ENCODE data around the gene TLE4. TPM values are rescaled to one million over a fixed set of nuclear protein-coding genes. Genes with fewer than 3 reads are reported as not detected.
A peak's percentile ranks its signal among the peaks of the same experiment; 100 is the strongest.

The TLE4 gene
- total RNA-seq, 1 donor from 2014 or later = 102 TPM

- no peak overlapping the region for H3K27ac Mint-ChIP-seq (ENCODE audit: unreplicated experiment)
- peaks cover 13% of the 10 kb centered on the region for H3K36me3 Mint-ChIP-seq (ENCODE audit: unreplicated experiment)
- TF ChIP-seq, protein P1, sequence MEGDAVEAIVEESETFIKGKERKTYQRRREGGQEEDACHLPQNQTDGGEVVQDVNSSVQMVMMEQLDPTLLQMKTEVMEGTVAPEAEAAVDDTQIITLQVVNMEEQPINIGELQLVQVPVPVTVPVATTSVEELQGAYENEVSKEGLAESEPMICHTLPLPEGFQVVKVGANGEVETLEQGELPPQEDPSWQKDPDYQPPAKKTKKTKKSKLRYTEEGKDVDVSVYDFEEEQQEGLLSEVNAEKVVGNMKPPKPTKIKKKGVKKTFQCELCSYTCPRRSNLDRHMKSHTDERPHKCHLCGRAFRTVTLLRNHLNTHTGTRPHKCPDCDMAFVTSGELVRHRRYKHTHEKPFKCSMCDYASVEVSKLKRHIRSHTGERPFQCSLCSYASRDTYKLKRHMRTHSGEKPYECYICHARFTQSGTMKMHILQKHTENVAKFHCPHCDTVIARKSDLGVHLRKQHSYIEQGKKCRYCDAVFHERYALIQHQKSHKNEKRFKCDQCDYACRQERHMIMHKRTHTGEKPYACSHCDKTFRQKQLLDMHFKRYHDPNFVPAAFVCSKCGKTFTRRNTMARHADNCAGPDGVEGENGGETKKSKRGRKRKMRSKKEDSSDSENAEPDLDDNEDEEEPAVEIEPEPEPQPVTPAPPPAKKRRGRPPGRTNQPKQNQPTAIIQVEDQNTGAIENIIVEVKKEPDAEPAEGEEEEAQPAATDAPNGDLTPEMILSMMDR (IDR thresholded peaks at IDR 0.05) = no peak
- no peak overlapping the region for H3K4me3 Mint-ChIP-seq (ENCODE audit: unreplicated experiment)
- peaks cover 28% of the 10 kb centered on the region for H3K4me1 Mint-ChIP-seq (ENCODE audit: unreplicated experiment)
- DNase-seq (ENCODE audit: extremely low spot score, unreplicated experiment) = peak; percentile 88
- no peaks in the 10 kb centered on the region for H3K27me3 Mint-ChIP-seq (ENCODE audit: unreplicated experiment)
- no peaks in the 10 kb centered on the region for H3K9me3 Mint-ChIP-seq (ENCODE audit: unreplicated experiment)
These were observed 355 bp downstream of the TLE4 start for GRCh38 chr9:79572032-79572607.

DNA sequence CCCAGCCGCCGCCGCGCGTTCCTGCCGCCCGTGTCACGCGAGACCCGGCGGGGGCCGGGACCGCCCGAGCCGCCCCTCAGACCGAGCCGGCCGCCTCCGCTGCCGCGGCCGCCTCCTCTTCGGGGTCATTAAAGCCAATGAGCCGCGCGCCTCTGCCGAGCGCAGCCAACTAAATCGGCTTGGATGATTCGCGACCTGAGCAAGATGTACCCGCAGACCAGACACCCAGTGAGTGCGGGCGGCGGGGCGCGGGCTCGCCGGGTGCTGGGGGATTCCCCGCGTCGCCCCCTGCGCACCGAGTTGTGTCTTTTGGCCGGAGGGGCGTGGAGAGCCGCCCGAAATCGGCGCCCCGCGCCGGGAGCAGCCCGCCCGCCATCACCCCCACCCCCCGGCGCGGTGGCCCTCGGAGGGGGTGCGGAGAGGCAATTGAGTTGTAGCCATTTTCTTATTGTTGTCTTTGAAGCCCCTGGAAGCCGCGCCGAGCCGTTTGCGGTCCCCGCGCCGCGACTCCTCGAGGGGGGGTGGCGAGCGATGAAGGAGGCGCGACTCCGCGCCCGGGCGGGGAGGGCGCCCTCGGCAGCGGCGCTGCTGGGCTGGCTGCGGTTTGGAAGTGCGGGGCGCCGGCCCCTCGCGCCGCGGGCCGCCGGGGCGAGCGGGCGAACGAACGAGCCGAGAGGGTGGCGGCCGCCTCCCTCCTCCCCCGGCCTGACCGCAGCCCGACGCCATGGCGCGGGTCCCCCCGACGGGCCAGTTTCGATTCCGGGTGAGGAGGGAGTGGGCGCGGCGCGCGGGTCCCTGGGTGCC is 1.0 kb downstream of the TLE4 start:
- peak overlapping the region; percentile 93 for H3K27ac Mint-ChIP-seq (ENCODE audit: unreplicated experiment)
- H3K27me3 Mint-ChIP-seq (ENCODE audit: unreplicated experiment) = no peaks in the 10 kb centered on the region
- peak; percentile 89 for DNase-seq (ENCODE audit: extremely low spot score, unreplicated experiment)
- H3K4me3 Mint-ChIP-seq (ENCODE audit: unreplicated experiment) = peak overlapping the region; percentile 94
- peaks cover 13% of the 10 kb centered on the region for H3K36me3 Mint-ChIP-seq (ENCODE audit: unreplicated experiment)
- TF ChIP-seq, protein P1 (IDR thresholded peaks at IDR 0.05) = no peak
- H3K9me3 Mint-ChIP-seq (ENCODE audit: unreplicated experiment) = no peaks in the 10 kb centered on the region
- H3K4me1 Mint-ChIP-seq (ENCODE audit: unreplicated experiment) = peaks cover 35% of the 10 kb centered on the region

GRCh38 chr9:79573412-79573923 is 1.7 kb downstream of the TLE4 start:
- H3K4me1 Mint-ChIP-seq (ENCODE audit: unreplicated experiment) = peaks cover 41% of the 10 kb centered on the region
- H3K27me3 Mint-ChIP-seq (ENCODE audit: unreplicated experiment) = no peaks in the 10 kb centered on the region
- H3K36me3 Mint-ChIP-seq (ENCODE audit: unreplicated experiment) = peaks cover 13% of the 10 kb centered on the region
- H3K4me3 Mint-ChIP-seq (ENCODE audit: unreplicated experiment) = peak overlapping the region; percentile 94
- peak overlapping the region; percentile 93 for H3K27ac Mint-ChIP-seq (ENCODE audit: unreplicated experiment)
- no peaks in the 10 kb centered on the region for H3K9me3 Mint-ChIP-seq (ENCODE audit: unreplicated experiment)
- TF ChIP-seq, protein P1 (IDR thresholded peaks at IDR 0.05) = no peak
- no peak for DNase-seq (ENCODE audit: extremely low spot score, unreplicated experiment)

GRCh38 chr9:79574136-79574535 is 2.4 kb downstream of the TLE4 start:
- H3K36me3 Mint-ChIP-seq (ENCODE audit: unreplicated experiment) = peaks cover 16% of the 10 kb centered on the region
- peak overlapping the region; percentile 93 for H3K27ac Mint-ChIP-seq (ENCODE audit: unreplicated experiment)
- H3K4me3 Mint-ChIP-seq (ENCODE audit: unreplicated experiment) = peak overlapping the region; percentile 94
- peaks cover 48% of the 10 kb centered on the region for H3K4me1 Mint-ChIP-seq (ENCODE audit: unreplicated experiment)
- TF ChIP-seq, protein P1 (IDR thresholded peaks at IDR 0.05) = no peak
- no peak for DNase-seq (ENCODE audit: extremely low spot score, unreplicated experiment)
- H3K9me3 Mint-ChIP-seq (ENCODE audit: unreplicated experiment) = no peaks in the 10 kb centered on the region
- H3K27me3 Mint-ChIP-seq (ENCODE audit: unreplicated experiment) = no peaks in the 10 kb centered on the region

GRCh38 chr9:79574781-79575180 is 3.0 kb downstream of the TLE4 start:
- peaks cover 50% of the 10 kb centered on the region for H3K4me1 Mint-ChIP-seq (ENCODE audit: unreplicated experiment)
- TF ChIP-seq, protein P1 (IDR thresholded peaks at IDR 0.05) = no peak
- H3K9me3 Mint-ChIP-seq (ENCODE audit: unreplicated experiment) = no peaks in the 10 kb centered on the region
- H3K27ac Mint-ChIP-seq (ENCODE audit: unreplicated experiment) = peak overlapping the region; percentile 93
- no peaks in the 10 kb centered on the region for H3K27me3 Mint-ChIP-seq (ENCODE audit: unreplicated experiment)
- H3K4me3 Mint-ChIP-seq (ENCODE audit: unreplicated experiment) = peak overlapping the region; percentile 94
- H3K36me3 Mint-ChIP-seq (ENCODE audit: unreplicated experiment) = peaks cover 16% of the 10 kb centered on the region
- no peak for DNase-seq (ENCODE audit: extremely low spot score, unreplicated experiment)
